GM21367 (cell line): ENCODE results near the gene ATP5PD.
A peak's percentile ranks its signal among the peaks of the same experiment; 100 is the strongest.
"Not testable (repeated sequence)": the region's sequence is repeated elsewhere in the genome, so short reads cannot be mapped to it uniquely, and the experiment has no call there.

ENCODE experiments used
- ATAC-seq: cut with Tn5 transposase; IDR thresholded peaks from one replicate; pipeline ENCODE4 v1.9.1; 2021; ENCODE audit not compliant: unreplicated experiment

The ATP5PD gene

DNA sequence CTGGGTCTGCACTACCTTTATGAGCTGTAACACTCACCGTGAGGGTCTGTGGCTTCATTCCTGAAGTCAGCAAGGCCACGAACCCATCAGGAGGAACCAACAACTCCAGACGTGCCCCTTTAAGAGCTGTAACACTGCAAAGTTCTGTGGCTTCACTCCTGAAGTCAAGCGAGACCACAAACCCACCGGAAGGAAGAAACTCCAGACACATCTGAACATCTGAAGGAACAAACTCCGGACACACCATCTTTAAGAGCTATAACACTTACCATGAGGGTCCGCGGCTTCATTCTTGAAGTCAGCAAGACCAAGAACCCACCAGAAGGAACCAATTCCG is 21.4 kb downstream of the ATP5PD start:
- ATAC-seq, result not testable (repeated sequence)

DNA sequence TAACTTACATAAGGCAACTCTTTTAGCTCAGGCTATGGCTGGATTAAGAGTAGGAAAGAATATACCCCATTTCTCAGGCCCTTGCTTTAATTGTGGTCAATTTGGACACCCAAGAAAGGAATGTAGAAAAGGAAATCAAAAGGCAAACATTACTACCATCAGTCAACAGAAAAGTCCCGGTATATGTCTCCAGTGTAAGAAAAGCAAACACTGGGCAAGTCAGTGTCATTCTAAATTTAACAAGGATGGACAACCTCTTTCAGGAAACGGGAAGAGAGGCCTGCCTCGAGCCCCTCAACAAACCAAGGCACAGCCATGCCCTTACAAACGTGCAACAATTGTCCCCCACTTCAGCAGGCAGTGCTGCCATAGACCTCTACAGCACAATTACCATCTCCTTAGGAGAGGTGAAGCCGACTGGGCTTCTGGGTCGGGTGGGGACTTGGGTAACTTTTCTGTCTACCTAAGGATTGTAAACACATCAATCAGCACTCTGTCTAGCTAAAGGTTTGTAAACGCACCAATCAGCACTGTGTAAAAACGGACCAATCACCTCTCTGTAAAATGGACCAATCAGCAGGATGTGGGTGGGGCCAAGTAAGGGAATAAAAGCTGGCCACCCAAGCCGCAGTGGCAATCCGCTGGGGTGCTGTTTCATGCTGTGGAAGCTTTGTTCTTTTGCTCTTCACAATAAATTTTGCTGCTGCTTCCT is 21.9 kb downstream of the ATP5PD start:
- ATAC-seq, result no peak

DNA sequence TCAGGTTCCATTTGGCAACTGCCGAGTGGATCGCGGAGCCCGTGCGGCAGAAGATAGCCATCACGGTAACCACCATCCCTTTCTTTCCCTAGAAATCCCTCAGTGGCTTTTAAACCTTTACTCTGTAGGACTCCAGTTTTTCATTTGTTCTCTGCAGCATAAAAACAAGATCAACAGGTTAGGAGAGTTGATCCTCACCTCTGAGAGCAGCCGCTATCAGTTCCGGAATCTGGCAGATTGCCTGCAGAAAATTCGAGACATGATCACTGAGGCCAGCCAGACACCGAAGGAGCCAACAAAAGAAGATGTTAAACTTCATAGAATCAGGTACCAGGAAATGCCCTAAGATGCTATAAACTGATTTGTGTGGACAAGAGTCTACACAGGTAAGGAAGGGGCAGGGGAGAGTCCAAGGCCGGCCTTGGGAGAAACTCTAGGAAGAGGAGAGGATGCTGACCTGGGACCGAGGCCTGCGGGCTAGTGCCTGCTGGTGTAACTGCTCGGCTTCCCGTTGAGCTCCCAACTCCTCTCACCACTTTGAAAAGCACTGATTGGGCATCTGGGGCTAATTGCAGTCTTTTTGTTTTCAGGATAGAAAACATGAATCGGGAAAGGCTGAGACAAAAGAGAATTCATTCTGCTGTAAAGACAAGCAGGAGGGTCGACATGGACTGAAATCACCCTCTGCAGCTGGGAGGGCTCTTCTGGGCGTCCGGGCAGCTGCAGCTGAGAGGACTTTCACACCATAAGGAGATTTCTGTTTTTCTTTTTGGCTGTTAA is 26.2 kb downstream of the ATP5PD start:
- no peak for ATAC-seq

DNA sequence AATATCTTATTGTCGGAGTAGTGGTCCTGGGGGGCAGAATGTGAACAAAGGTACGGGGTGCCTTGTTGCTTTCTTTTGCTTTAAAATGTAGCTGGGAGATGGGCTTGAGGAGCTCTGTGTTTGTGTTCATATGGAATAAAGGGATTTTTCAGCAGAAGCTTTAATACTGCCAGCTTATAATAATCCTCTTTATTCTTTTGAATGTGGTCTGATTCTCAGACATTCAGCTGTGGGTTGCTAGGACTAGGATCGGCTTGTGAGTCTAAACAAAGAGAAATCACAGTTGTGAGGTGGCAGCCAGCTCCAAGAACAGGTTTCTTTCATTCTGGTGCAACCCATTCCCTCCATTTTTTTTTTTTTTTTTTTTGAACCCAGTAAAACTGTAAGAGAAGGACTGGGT is 27.1 kb downstream of the ATP5PD start:
- no peak for ATAC-seq

DNA sequence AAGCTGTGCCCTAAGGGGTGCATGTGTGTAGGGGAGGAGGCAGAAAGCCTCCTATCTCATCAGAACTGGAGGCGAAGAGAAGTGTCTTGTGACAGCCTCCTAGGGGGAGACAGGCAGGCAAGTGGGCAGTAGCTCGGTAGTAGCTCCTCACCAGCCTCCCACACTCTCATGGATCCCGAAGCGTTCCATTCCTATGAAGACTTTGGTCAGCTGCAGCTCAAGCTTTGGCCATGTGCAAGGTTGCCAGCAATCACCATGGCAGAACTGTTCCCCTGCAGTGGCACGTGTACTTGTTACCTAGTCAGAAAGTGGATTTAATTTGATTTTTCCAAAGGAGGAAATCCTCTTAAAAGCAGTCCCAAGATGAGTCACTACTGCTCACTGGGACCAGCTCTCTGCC is 27.6 kb downstream of the ATP5PD start:
- ATAC-seq, result no peak

DNA sequence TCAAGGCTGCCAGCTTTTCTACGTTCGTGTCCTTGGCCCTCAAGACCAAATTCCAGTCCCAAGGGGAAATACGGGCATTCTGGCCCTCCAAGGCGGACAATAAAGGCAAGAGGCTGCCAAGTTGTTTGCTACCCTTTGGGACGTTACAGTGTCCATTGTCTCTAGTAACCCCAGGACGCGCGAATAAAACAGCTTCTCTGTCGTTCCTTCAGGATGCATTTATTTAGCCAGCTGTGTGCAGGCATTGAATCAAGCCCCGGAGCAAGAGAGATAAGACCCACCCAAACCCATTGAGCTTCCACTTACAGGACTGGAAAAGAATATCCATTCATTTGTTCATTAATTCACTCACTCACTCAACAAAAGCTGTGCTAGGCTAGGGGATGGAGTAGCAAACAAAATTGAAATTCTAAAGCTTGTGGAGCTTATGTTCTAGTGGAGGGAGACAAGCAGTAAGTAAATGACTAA is 33.6 kb downstream of the ATP5PD start:
- ATAC-seq, result no peak

DNA sequence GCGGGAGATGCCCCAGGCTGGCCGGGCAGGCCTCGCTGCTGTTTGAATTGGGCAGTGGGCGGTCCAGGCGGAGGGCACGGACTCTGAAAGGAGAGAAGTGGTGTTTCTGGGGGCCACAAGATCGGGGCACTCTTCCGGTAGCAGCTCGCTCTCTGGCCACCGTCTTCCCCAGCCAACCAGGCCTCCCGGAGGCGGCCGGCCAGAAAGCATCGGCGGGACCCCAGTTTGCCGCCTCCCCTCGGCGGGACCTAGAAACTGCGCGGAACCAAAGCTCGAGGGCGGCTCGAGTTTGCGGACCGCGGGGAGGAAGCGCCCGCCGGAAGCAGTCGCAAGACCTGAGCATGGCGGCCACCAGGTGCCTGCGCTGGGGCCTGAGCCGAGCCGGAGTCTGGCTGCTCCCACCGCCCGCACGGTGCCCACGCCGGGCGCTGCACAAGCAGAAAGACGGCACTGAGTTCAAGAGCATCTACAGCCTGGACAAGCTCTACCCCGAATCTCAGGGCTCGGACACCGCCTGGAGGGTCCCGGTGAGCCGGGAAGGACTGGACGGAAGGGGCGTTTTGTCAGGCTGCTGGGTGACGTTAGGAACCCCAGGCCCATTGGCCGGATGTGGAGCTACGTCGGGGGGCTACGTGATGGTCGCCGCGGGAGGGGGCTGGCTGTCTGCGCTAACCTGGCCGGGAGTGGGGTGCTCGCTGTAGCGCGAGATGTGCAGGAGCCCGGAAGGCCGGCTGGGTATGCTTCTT is 34.2 kb downstream of the ATP5PD start, which contains the start of gene MRPL58:
TSS of gene MRPL58 (plus strand) at position 325 of the 746 bp plus-strand sequence. CDS start at position 342, 17 bp downstream.
- ATAC-seq, result peak; percentile 87

DNA sequence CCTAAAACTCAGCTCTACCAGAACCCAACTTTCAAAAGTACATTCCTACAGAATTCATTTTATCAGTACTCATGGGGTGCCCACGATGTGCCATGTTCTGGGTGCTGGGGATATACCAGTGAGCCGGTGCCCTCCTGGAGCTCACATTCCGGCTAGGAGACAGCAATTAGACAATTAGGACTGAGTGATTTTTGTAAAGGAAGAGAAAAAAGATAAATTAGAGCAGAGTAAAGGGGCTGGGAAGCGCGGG is 34.7 kb downstream of the ATP5PD start:
- ATAC-seq, result no peak

DNA sequence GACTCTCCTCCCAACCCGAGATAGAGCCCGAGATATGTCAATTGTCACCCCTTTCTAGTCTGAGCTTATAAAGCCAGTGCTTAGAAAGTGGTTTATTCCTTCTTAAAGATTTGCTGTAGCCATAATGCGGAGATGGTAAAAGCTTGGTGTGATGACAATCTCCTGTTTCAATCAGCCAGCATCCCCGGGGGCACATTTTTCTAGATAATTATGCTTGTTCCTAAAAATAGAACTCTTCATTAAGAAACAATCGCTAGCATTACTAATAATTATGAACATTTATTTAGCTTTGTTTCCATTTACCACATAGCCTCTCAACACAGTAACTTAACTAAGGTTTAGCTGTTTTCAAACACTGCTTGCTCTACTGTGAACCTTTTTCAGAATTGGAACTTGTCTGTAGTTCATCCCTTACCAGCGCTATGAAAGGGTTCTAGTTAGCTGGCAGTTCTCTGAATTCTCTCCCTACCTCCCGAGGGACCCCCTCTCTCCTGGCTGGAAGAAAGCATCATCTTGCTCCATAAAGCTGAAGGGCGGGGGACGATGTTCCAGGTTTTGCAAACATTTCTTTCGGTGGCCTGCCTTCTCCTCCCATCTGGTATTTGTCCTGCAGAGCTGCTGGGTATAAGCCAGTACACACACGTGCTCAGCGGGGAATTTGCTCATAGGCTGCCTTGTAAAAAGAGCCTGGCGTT is 35.2 kb downstream of the ATP5PD start:
- no peak for ATAC-seq

DNA sequence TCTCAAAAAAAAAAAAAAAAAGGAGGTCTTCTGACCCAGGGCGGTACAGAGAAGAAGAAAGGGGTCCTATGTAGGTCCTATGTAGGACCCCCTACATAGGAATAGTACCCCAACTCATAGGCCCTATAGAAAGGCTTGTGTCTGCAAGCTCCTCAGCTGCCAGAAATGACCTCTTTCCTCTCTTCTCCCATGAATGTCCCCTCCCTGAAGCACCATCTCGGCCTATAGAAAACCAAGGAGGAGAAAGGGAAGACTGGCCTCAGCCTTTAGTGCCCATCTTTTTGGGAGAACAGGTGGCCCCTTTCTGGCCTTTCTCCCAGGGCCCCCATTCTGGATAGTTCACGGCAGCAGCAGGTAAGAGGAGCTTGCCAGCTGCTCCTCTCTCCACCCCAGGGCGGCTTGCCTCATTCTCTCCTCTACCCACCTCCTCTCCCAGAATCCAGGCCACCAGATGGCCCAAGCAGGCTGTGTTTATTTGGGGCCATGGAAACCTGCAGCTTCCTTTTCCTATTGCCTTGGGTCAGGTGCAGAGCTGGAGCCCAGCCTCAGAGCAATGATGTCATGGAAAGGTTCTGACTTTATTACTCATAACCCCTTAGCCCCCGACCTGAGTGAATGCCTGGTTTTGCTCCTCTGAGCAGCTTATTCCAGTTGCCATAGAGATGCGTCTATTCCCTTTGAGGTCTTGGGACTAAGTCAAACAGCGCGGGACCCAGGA is 35.9 kb downstream of the ATP5PD start:
- ATAC-seq, result no peak

DNA sequence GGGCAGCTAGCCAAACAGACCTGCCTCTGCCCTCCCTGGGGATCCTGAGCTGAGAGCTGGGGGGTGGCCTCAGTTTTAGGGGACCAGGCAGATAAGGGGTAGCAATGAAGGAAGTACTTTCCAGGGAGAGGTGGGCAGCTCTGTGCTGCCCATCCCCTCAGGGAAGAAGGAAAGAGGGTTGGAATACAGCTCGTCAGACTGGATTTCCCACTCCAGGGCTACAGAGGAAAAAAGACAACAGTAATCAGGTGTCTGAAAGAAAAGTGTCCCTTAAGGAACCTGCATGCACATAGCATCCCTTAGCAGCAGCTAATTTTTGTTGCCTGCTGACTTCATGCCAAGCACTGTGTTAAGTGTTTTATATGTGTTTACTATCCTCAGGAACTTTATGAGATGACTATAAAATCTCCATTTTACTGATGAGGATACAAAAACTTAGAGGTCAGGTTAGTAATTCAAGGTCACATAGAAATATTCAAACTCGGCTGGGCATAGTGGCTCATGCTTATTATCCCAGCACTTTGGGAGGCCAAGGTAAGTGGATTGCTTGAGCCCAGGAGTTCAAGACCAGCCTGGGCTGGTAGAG is 37.5 kb downstream of the ATP5PD start:
- no peak for ATAC-seq

DNA sequence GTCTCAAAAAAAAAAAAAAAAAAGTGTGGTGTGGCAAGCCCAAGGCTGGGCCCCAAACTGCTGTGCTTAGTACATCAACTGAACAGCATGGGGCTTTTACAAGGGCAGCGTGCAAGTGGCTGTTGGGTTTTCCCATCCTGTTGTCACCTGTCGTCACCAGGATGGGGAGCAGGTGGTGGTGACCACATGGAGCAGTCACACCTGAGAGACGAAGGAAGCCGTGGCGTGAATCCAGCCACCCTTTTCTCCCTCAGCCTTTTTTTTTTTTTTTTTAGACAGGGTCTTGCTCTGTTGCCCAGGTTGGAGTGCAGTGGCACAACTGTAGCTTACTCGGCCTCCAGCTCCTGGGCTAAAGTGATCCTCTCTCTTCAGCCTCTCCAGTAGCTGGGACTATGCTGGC is 38.4 kb downstream of the ATP5PD start:
- ATAC-seq, result no peak

DNA sequence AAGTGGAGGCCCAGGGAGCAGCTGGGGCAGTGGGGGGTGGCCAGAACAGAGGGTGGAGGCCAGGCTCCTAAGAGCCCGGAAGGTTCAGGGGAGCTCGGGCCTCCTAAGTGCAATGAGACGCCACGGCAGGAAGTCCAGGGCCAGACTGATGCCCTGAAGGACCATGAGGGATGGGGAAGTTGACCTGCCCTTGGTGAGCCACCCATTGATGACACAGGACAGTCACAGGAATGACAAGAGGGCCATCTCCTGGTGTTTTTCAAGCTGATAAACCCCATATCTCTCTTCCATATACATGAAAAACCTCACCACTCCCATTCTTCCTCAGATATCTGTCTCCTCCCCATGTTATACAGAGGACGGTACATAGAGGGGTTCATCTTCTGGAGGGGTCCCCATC is 40.1 kb downstream of the ATP5PD start:
- no peak for ATAC-seq

DNA sequence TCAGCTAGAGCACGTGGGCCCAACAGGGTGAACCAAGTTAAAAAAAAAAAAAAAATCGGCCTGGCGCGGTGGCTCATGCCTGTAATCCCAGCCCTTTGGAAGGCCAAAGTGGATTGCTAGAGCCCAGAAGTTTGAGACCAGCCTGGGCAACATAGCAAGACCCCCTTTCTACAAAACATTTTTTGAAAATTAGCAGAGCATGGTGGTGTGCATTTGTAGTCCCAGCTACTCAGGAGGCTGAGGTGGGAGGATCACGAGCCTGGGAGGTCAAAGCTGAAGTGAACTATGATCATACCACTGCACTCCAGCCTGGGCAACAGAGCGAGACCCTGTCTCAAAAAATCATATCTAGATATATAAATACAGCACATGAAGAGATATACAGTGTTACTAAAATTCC is 40.7 kb downstream of the ATP5PD start:
- ATAC-seq, result not testable (repeated sequence)

DNA sequence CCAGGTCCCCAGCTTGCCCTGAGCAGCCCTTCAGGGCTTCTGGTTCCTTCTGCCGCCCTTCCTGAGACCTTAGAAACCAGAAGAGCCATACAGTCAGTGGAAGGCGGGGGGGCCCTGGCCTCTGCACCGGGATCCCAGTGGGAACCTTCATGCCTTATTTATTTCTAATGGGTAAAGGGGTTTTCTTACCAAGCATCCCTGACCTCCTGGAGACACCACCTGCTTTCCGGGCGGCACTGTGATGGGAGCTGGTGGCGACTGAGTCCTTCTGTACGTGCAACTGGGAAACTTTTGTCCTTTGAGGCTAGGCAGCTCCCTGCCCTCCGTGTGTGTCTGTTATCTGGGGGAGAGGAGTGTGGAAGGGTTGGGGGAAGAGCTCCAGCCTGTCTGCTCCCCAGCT is 41.5 kb downstream of the ATP5PD start:
- no peak for ATAC-seq

DNA sequence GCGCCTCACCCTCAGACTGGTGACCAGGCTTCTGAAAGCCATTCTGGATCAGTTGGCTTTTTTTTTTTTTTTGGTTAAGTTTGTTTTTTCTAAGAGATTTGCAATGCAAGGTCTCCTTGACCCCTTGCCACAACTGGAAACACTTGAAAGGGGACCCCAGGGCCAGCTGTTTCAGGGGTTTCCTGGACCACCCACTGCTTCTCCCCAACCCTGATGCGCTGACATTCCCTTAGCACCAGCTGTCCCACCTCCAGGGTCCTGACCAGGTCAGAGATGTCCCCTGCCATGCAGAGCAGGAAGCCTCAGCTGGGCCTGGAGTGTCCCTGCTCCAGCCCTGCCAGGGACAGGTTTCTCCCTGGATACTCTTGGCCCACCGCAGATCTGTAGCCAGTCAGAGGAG is 42.4 kb downstream of the ATP5PD start:
- no peak for ATAC-seq

DNA sequence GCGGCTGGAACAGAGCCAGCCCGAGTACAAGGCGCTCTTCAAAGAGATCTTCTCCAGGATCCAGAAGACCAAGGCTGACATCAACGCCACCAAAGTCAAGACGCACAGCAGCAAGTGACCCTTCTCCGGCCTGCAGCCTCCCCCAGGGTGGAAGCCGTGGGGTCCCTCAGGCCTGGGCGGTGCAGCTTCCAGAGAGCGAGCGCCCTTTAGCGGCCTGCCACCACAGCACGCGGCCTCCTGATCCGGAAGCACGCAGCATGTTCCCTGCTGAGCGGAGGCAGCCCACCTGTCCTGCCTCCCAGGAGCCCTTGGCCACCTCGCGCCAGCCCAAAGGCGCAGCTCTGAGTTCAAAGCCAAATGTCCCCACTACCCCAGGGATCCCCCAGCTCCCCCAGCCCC is 42.8 kb downstream of the ATP5PD start:
- no peak for ATAC-seq

DNA sequence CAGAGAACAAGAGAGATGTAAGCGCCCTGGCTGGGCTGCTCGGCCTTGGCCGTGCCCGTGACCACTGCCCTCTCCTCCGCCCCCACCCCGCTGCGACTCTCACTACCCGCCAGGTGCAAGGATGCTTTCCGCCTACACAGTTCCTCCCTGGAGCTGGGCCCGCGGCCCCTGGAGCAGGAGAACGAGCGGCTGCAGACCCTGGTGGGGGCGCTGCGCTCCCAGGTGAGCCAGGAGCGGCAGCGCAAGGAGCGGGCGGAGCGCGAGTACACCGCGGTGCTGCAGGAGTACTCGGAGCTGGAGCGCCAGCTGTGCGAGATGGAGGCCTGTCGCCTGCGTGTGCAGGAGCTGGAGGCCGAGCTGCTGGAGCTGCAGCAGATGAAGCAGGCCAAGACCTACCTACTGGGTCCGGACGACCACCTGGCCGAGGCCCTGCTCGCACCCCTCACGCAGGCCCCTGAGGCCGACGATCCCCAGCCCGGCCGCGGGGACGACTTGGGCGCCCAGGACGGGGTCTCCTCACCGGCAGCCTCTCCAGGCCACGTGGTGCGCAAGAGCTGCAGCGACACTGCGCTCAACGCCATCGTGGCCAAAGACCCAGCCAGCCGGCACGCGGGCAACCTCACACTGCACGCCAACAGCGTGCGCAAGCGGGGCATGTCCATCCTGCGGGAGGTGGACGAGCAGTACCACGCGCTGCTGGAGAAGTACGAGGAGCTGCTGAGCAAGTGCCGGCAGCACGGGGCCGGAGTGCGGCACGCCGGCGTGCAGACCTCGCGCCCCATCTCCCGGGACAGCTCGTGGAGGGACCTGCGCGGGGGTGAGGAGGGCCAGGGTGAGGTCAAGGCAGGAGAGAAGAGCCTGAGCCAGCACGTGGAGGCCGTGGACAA is 43.5 kb downstream of the ATP5PD start:
- no peak for ATAC-seq
